Activated naive CD4-positive, alpha-beta T cell treated with anti-CD3 and anti-CD28 coated beads, Interleukin-2, amount 50 U/mL, for 72 hours (primary cell): Measurements from ENCODE around the gene OFD1. TPM values are rescaled to one million over a fixed set of nuclear protein-coding genes. Genes with fewer than 3 reads are reported as not detected.

Experiments used
- ATAC-seq, 2 donors: fragments of 150-1000 bp; cut with Tn5 transposase; 2 replicates each; pipeline ENCODE4 v1.10.0; 2021; ENCODE audit warnings: mild to moderate bottlenecking in 2 of 2, moderate library complexity in 2 of 2
- DNase-seq, 2 donors: peaks; one replicate each; pipeline ENCODE4 v3.0.0; 2021 to 2022; ENCODE audit warnings: low spot score in 2 of 2
- H3K27ac Mint-ChIP-seq, 2 donors: one replicate each; pipeline ENCODE4 v1.8.0; 2022; ENCODE audit warnings: mild to moderate bottlenecking in 2 of 2, mixed read lengths in 2 of 2
- H3K36me3 Mint-ChIP-seq, 2 donors: one replicate each; pipeline ENCODE4 v1.8.0; 2022; ENCODE audit warnings: mixed read lengths in 2 of 2
- H3K9me3 Mint-ChIP-seq, 2 donors: one replicate each; pipeline ENCODE4 v1.8.0; 2022; ENCODE audit warnings: mixed read lengths in 2 of 2
- total RNA-seq, 2 donors: library from RNA; stranded (reverse); gene quantifications; one replicate each; pipeline ENCODE4 v1.2.3, GENCODE V29; 2022

The OFD1 gene
- total RNA-seq, 2 donors from 2014 or later = 36.9 to 40.7 TPM

- no peak for ATAC-seq
- H3K36me3 Mint-ChIP-seq = peaks cover 0 to 6% of the 10 kb centered on the region in 2 donors
Measured at GRCh38 chrX:13763489-13763888, 28.9 kb downstream of the OFD1 start.

GRCh38 chrX:13764281-13764680 is 29.7 kb downstream of the OFD1 start:
- no peak for ATAC-seq
- H3K27ac Mint-ChIP-seq = no peak overlapping the region
- H3K36me3 Mint-ChIP-seq = peaks cover 0 to 6% of the 10 kb centered on the region in 2 donors
- H3K9me3 Mint-ChIP-seq = no peaks in the 10 kb centered on the region
- DNase-seq = no peak

More at GRCh38 chrX:13763489-13763888, 28.9 kb downstream of the OFD1 start:
- no peak for DNase-seq
- Mint-ChIP-seq H3K9me3 (no peaks in the 10 kb centered on the region), H3K27ac (no peak overlapping the region)

- Mint-ChIP-seq H3K36me3 (peaks cover 0 to 6% of the 10 kb centered on the region in 2 donors), H3K9me3 (no peaks in the 10 kb centered on the region), H3K27ac (peak overlapping the region in 1 of 2 donors; percentile 60)
- ATAC-seq (no peak), DNase-seq (no peak)
Measured at GRCh38 chrX:13764765-13765164, 30.2 kb downstream of the OFD1 start.

- DNase-seq (no peak), ATAC-seq (no peak)
- Mint-ChIP-seq H3K9me3 (no peaks in the 10 kb centered on the region), H3K27ac (no peak overlapping the region), H3K36me3 (peaks cover 0 to 11% of the 10 kb centered on the region in 2 donors)
Measured at GRCh38 chrX:13768939-13769338, 34.4 kb downstream of the OFD1 start.

- H3K9me3 Mint-ChIP-seq = no peaks in the 10 kb centered on the region
- no peak for DNase-seq
- H3K27ac Mint-ChIP-seq = no peak overlapping the region
- H3K36me3 Mint-ChIP-seq = peaks cover 7 to 11% of the 10 kb centered on the region in 2 donors
- no peak for ATAC-seq
Measured at GRCh38 chrX:13770013-13770535, 35.5 kb downstream of the OFD1 start.

GRCh38 chrX:13774696-13775095 is 40.1 kb downstream of the OFD1 start:
- ATAC-seq = no peak
- Mint-ChIP-seq H3K9me3 (no peaks in the 10 kb centered on the region), H3K27ac (no peak overlapping the region), H3K36me3 (peaks cover 4 to 7% of the 10 kb centered on the region in 2 donors)
- DNase-seq = no peak

GRCh38 chrX:13775837-13776236 is 41.3 kb downstream of the OFD1 start:
- ATAC-seq = no peak
- no peak for DNase-seq
- Mint-ChIP-seq H3K27ac (no peak overlapping the region), H3K36me3 (peaks cover 4 to 7% of the 10 kb centered on the region in 2 donors), H3K9me3 (no peaks in the 10 kb centered on the region)

GRCh38 chrX:13776387-13776786 is 41.8 kb downstream of the OFD1 start:
- H3K36me3 Mint-ChIP-seq = peaks cover 4 to 7% of the 10 kb centered on the region in 2 donors
- H3K27ac Mint-ChIP-seq = no peak overlapping the region
- H3K9me3 Mint-ChIP-seq = no peaks in the 10 kb centered on the region
- ATAC-seq (no peak), DNase-seq (no peak)

- no peak for DNase-seq
- peaks cover 0 to 7% of the 10 kb centered on the region in 2 donors for H3K36me3 Mint-ChIP-seq
- no peaks in the 10 kb centered on the region for H3K9me3 Mint-ChIP-seq
- peak in 1 of 2 donors; percentile 57 for ATAC-seq
- H3K27ac Mint-ChIP-seq = peak overlapping the region in 1 of 2 donors; percentile 81
Measured at GRCh38 chrX:13778916-13779315, 44.4 kb downstream of the OFD1 start.

GRCh38 chrX:13780868-13781427 is 46.4 kb downstream of the OFD1 start:
- no peaks in the 10 kb centered on the region for H3K36me3 Mint-ChIP-seq
- DNase-seq = no peak
- no peak for ATAC-seq
- H3K9me3 Mint-ChIP-seq = no peaks in the 10 kb centered on the region
- H3K27ac Mint-ChIP-seq = peak overlapping the region in 1 of 2 donors; percentile 14

GRCh38 chrX:13786048-13786447 is 51.5 kb downstream of the OFD1 start:
- no peak overlapping the region for H3K27ac Mint-ChIP-seq
- H3K36me3 Mint-ChIP-seq = no peaks in the 10 kb centered on the region
- DNase-seq (no peak), ATAC-seq (no peak)
- no peaks in the 10 kb centered on the region for H3K9me3 Mint-ChIP-seq

- Mint-ChIP-seq H3K27ac (no peak overlapping the region), H3K9me3 (no peaks in the 10 kb centered on the region), H3K36me3 (no peaks in the 10 kb centered on the region)
- ATAC-seq (no peak), DNase-seq (no peak)
Measured at GRCh38 chrX:13790206-13791131, 55.9 kb downstream of the OFD1 start.

GRCh38 chrX:13791145-13791544 is 56.6 kb downstream of the OFD1 start:
- no peak for DNase-seq
- no peak for ATAC-seq
- Mint-ChIP-seq H3K36me3 (no peaks in the 10 kb centered on the region), H3K9me3 (no peaks in the 10 kb centered on the region), H3K27ac (no peak overlapping the region)

GRCh38 chrX:13791559-13791958 is 57.0 kb downstream of the OFD1 start:
- H3K36me3 Mint-ChIP-seq = no peaks in the 10 kb centered on the region

GRCh38 chrX:13793897-13794296 is 59.3 kb downstream of the OFD1 start:
- Mint-ChIP-seq H3K9me3 (no peaks in the 10 kb centered on the region), H3K27ac (no peak overlapping the region), H3K36me3 (no peaks in the 10 kb centered on the region)
- no peak for ATAC-seq
- DNase-seq = no peak

More at GRCh38 chrX:13791559-13791958, 57.0 kb downstream of the OFD1 start:
- H3K9me3 Mint-ChIP-seq = no peaks in the 10 kb centered on the region
- no peak for DNase-seq
- no peak overlapping the region for H3K27ac Mint-ChIP-seq
- ATAC-seq = no peak

- H3K27ac Mint-ChIP-seq = no peak overlapping the region
- no peaks in the 10 kb centered on the region for H3K36me3 Mint-ChIP-seq
Measured at GRCh38 chrX:13794417-13794816, 59.9 kb downstream of the OFD1 start.

GRCh38 chrX:13797512-13797911 is 63.0 kb downstream of the OFD1 start:
- DNase-seq = no peak
- no peaks in the 10 kb centered on the region for H3K9me3 Mint-ChIP-seq

More at GRCh38 chrX:13794417-13794816, 59.9 kb downstream of the OFD1 start:
- no peak for ATAC-seq
- DNase-seq = no peak
- H3K9me3 Mint-ChIP-seq = no peaks in the 10 kb centered on the region

More at GRCh38 chrX:13797512-13797911, 63.0 kb downstream of the OFD1 start:
- H3K27ac Mint-ChIP-seq = no peak overlapping the region
- no peak for ATAC-seq
- no peaks in the 10 kb centered on the region for H3K36me3 Mint-ChIP-seq
